H1 (cell line): ENCODE measurements around the gene CPNE4. TPM values are rescaled to one million over a fixed set of nuclear protein-coding genes. Genes with fewer than 3 reads are reported as not detected.

Experiments used
- CHD7 ChIP-seq: fragments of 300-600 bp; sonication (generic); IDR thresholded peaks from 2 replicates; pipeline ENCODE4 v1.7.1; 2012; ENCODE audit warnings: low read length, moderate library complexity, mild to moderate bottlenecking, inconsistent platforms; ENCODE audit not compliant: insufficient replicate concordance
- FOSL1 ChIP-seq: IDR thresholded peaks from 2 replicates; pipeline ENCODE4 v1.6.1; 2011; ENCODE audit warnings: mild to moderate bottlenecking, low read depth, low read length, moderate library complexity; ENCODE audit not compliant: insufficient read depth
- JUN ChIP-seq: IDR thresholded peaks from 2 replicates; pipeline ENCODE4 v1.6.1; 2011; ENCODE audit warnings: low read depth, mild to moderate bottlenecking, improper control_type of control experiment, low read length
- MAFK ChIP-seq: IDR thresholded peaks from 2 replicates; pipeline ENCODE4 v1.6.1; 2012; ENCODE audit warnings: low read depth, mild to moderate bottlenecking, improper control_type of control experiment, low read length
- MAX ChIP-seq: IDR thresholded peaks from 2 replicates; pipeline ENCODE4 v1.6.1; 2012; ENCODE audit warnings: inconsistent platforms
- polyA plus RNA-seq, 7 experiments: library from polyadenylated mRNA; depleted of rRNA in 3 of 7; stranded (reverse) in 5 of 7; unstranded in 2 of 7; fragments of >200 nt in 5 of 7; fragments of 200-250 nt in 2 of 7; gene quantifications; 1 replicate in 5 of 7; 2 replicates in 1 of 7; 4 replicates in 1 of 7; pipeline versions ENCODE4 v1.2.1 to v1.2.3, GENCODE V29; 2011 to 2013; ENCODE audit warnings: missing spikeins in 2 of 7, mixed read lengths in 2 of 7
- total RNA-seq: library from RNA; stranded (reverse); fragmentation: NEBNext Ultra II Directional; extraction: Animal tissue kit (Norgen Biotek cat#: 25700); gene quantifications from 2 replicates; pipeline ENCODE4 v1.2.1, GENCODE V29; 2021

CPNE4 gene
- total and polyA plus RNA-seq, 2 of the 8 experiments (the other 6 are each of a cell fraction or from before 2014, with no cell fraction given), result 0.82 to 3.8 TPM

GRCh38 chr3:131705099-131705498 is 329.7 kb downstream of the CPNE4 start (continued):
- no peak for TF ChIP-seq CHD7
- TF ChIP-seq FOSL1, result no peak
- TF ChIP-seq MAFK, result no peak
- TF ChIP-seq MAX, result no peak
- TF ChIP-seq JUN, result no peak
